ENCODE measurements around the gene TCIRG1. TPM values are rescaled to one million over a fixed set of nuclear protein-coding genes. Genes with fewer than 3 reads are reported as not detected.

The TCIRG1 gene
- total and polyA plus RNA-seq, 2 of the 13 experiments (the other 11 are each of a cell fraction or from before 2014, with no cell fraction given) = 48.0 to 69.6 TPM

- TF ChIP-seq ARID4A (CRISPR knock-in tag; IDR thresholded peaks at IDR 0.05; ENCODE audit: borderline replicate concordance) = peak; percentile 49; the same call in 1 of the 2 replicates
- TF ChIP-seq SP2 (CRISPR knock-in tag; IDR thresholded peaks at IDR 0.05) = no peak
- no peak for TF ChIP-seq BCL6 (CRISPR knock-in tag; IDR thresholded peaks at IDR 0.05)
- TF ChIP-seq JUN (CRISPR knock-in tag; IDR thresholded peaks at IDR 0.05) = no peak
- no peak for TF ChIP-seq MTF1 (CRISPR knock-in tag; IDR thresholded peaks at IDR 0.05)
- no peak for TF ChIP-seq KDM4B (CRISPR knock-in tag; IDR thresholded peaks at IDR 0.05)
- TF ChIP-seq ZFP36L1 (CRISPR knock-in tag; IDR thresholded peaks at IDR 0.05) = no peak
- TF ChIP-seq CREM (IDR thresholded peaks at IDR 0.05) = no peak
- no peak for TF ChIP-seq CREM (CRISPR knock-in tag; IDR thresholded peaks at IDR 0.05)
- peak; percentile 59 for TF ChIP-seq HNRNPLL (IDR thresholded peaks at IDR 0.05; ENCODE audit: low read depth, low read length, poor library complexity, severe bottlenecking)
- peak; percentile 68 for TF ChIP-seq SKI (IDR thresholded peaks at IDR 0.05; ENCODE audit: partially characterized antibody)
- peak; percentile 99 for TF ChIP-seq ADNP (CRISPR knock-in tag; IDR thresholded peaks at IDR 0.05)
- TF ChIP-seq ZNF839 (CRISPR knock-in tag; IDR thresholded peaks at IDR 0.05; ENCODE audit: borderline replicate concordance) = no peak; the same call in 1 of the 2 replicates
- no peak for TF ChIP-seq NFIB (CRISPR knock-in tag; IDR thresholded peaks at IDR 0.05; ENCODE audit: borderline replicate concordance)
- 0 out of 2 replicates have a peak, but pooled peaks have one; percentile 43 for TF ChIP-seq ZFP82 (CRISPR knock-in tag; IDR thresholded peaks at IDR 0.05; ENCODE audit: borderline replicate concordance)
- no peak for TF ChIP-seq ZNF614 (CRISPR knock-in tag; IDR thresholded peaks at IDR 0.05; ENCODE audit: borderline replicate concordance)
- no peak; the same call in 1 of the 2 replicates for TF ChIP-seq ZNF264 (CRISPR knock-in tag; IDR thresholded peaks at IDR 0.05)
- peak; percentile 55; the same call in 1 of the 2 replicates for TF ChIP-seq GABPB1 (CRISPR knock-in tag; IDR thresholded peaks at IDR 0.05)
- TF ChIP-seq TGIF2 (CRISPR knock-in tag; IDR thresholded peaks at IDR 0.05) = peak; percentile 38; the same call in 1 of the 2 replicates
- no peak for TF ChIP-seq FOSL2 (CRISPR knock-in tag; IDR thresholded peaks at IDR 0.05)
- 0 out of 2 replicates have a peak, but pooled peaks have one; percentile 30 for TF ChIP-seq SIN3A (IDR thresholded peaks at IDR 0.05; ENCODE audit: borderline replicate concordance, low read depth, low read length)
- no peak for TF ChIP-seq ZNF564 (CRISPR knock-in tag; IDR thresholded peaks at IDR 0.05)
- peak; percentile 65 for TF ChIP-seq TAF1 (CRISPR knock-in tag; IDR thresholded peaks at IDR 0.05)
- no peak for TF ChIP-seq ZNF274 (CRISPR knock-in tag; IDR thresholded peaks at IDR 0.05)
- no peak for TF ChIP-seq GLI4 (CRISPR knock-in tag; IDR thresholded peaks at IDR 0.05; ENCODE audit: borderline replicate concordance)
- TF ChIP-seq SAFB2 (CRISPR knock-in tag; IDR thresholded peaks at IDR 0.05; ENCODE audit: borderline replicate concordance, low read depth) = no peak
- peak; percentile 49; the same call in 1 of the 2 replicates for TF ChIP-seq ZNF367 (CRISPR knock-in tag; IDR thresholded peaks at IDR 0.05; ENCODE audit: borderline replicate concordance)
Measured at GRCh38 chr11:68038718-68039525, at the start of gene TCIRG1 (continued).

All from HepG2 (cell line).